ENCODE measurements around the gene CCDC183. TPM values are rescaled to one million over a fixed set of nuclear protein-coding genes. Genes with fewer than 3 reads are reported as not detected.

Gene CCDC183
- total and polyA plus RNA-seq, 4 donors = 0.20 to 1.8 (median 1.0) TPM

DNA sequence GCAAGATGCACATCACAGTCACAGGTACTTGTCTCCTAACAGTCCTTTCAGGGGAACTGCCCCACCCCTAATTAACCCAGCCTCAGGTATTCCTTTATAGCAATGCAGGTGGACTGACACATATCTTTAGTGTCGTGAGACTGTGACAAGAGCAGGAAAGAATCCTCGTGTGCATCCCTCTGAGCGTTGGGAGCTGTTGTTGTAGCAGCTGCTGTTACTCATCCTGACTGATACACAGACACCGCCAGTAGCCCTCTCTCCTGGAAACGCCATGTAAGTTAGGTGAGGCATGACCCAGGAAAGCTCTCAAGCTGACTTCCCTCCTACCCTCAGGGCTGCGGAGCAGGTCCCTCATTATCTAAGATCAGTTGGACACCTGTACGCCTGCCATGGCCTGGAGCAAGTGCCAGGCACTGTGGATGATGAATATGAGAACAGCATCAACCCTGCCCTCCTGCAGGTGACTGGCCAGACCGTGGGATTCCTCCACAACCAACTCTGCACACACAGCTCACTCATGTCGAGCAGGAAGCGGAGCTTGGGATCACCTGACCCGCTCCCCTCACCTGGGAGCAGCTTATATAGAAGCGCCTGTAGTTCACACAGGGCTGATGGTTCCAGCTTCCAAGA lies 21.6 kb upstream of the CCDC183 start:
- peaks cover 4 to 8% (median 5%) of the 10 kb centered on the region in 4 donors for H3K9me3 ChIP-seq (ENCODE audit: control insufficient read depth in 4 of 4, low read length in 3 of 4)
- no peaks in the 10 kb centered on the region for H3K36me3 ChIP-seq (ENCODE audit: control insufficient read depth in 4 of 4, insufficient read depth in 3 of 4, low read depth in 1 of 4, low read length in 3 of 4)
- no peak for DNase-seq (ENCODE audit: low spot score)
- H3K27ac ChIP-seq (ENCODE audit: low read depth in 1 of 2, low read length in 2 of 2) = no peak overlapping the region
- no peak overlapping the region for H3K4me3 ChIP-seq (ENCODE audit: low read depth in 1 of 3, low read length in 3 of 3)
- no peak for TF ChIP-seq ATF3 (IDR thresholded peaks at IDR 0.05)
- TF ChIP-seq, protein P1, sequence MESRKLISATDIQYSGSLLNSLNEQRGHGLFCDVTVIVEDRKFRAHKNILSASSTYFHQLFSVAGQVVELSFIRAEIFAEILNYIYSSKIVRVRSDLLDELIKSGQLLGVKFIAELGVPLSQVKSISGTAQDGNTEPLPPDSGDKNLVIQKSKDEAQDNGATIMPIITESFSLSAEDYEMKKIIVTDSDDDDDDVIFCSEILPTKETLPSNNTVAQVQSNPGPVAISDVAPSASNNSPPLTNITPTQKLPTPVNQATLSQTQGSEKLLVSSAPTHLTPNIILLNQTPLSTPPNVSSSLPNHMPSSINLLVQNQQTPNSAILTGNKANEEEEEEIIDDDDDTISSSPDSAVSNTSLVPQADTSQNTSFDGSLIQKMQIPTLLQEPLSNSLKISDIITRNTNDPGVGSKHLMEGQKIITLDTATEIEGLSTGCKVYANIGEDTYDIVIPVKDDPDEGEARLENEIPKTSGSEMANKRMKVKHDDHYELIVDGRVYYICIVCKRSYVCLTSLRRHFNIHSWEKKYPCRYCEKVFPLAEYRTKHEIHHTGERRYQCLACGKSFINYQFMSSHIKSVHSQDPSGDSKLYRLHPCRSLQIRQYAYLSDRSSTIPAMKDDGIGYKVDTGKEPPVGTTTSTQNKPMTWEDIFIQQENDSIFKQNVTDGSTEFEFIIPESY (IDR thresholded peaks at IDR 0.05) = no peak
- no peaks in the 10 kb centered on the region for H3K27me3 ChIP-seq (ENCODE audit: control insufficient read depth in 4 of 4, insufficient read depth in 4 of 4, low read length in 3 of 4)
- H3K4me1 ChIP-seq (ENCODE audit: control insufficient read depth in 4 of 4, insufficient read depth in 4 of 4, low read length in 3 of 4) = peaks cover 0 to 2% (median 0%) of the 10 kb centered on the region in 4 donors
- H3K9ac ChIP-seq (ENCODE audit: low read depth in 1 of 2, low read length in 2 of 2) = no peak overlapping the region
- WGBS = 96% methylated on average over 12 of the region's 12 CpGs

- Histone ChIP-seq H3K4me3 (ENCODE audit: low read depth in 1 of 3, low read length in 3 of 3) (no peak overlapping the region), H3K9ac (ENCODE audit: low read depth in 1 of 2, low read length in 2 of 2) (no peak overlapping the region), H3K27ac (ENCODE audit: low read depth in 1 of 2, low read length in 2 of 2) (no peak overlapping the region), H3K27me3 (ENCODE audit: control insufficient read depth in 4 of 4, insufficient read depth in 4 of 4, low read length in 3 of 4) (no peaks in the 10 kb centered on the region), H3K4me1 (ENCODE audit: control insufficient read depth in 4 of 4, insufficient read depth in 4 of 4, low read length in 3 of 4) (peaks cover 0 to 2% (median 0%) of the 10 kb centered on the region in 4 donors), H3K36me3 (ENCODE audit: control insufficient read depth in 4 of 4, insufficient read depth in 3 of 4, low read depth in 1 of 4, low read length in 3 of 4) (no peaks in the 10 kb centered on the region), H3K9me3 (ENCODE audit: control insufficient read depth in 4 of 4, low read length in 3 of 4) (peaks cover 4 to 8% (median 5%) of the 10 kb centered on the region in 4 donors)
- 94% methylated on average over 6 of the region's 6 CpGs for WGBS
- no peak for TF ChIP-seq GABPA (IDR thresholded peaks at IDR 0.05 in 1 of 2, conservative IDR thresholded peaks at IDR 0.05 in 1 of 2)
- no peak for TF ChIP-seq FOXA2 (IDR thresholded peaks at IDR 0.05)
- TF ChIP-seq NR2F2 (IDR thresholded peaks at IDR 0.05) = no peak
- TF ChIP-seq, protein P2, sequence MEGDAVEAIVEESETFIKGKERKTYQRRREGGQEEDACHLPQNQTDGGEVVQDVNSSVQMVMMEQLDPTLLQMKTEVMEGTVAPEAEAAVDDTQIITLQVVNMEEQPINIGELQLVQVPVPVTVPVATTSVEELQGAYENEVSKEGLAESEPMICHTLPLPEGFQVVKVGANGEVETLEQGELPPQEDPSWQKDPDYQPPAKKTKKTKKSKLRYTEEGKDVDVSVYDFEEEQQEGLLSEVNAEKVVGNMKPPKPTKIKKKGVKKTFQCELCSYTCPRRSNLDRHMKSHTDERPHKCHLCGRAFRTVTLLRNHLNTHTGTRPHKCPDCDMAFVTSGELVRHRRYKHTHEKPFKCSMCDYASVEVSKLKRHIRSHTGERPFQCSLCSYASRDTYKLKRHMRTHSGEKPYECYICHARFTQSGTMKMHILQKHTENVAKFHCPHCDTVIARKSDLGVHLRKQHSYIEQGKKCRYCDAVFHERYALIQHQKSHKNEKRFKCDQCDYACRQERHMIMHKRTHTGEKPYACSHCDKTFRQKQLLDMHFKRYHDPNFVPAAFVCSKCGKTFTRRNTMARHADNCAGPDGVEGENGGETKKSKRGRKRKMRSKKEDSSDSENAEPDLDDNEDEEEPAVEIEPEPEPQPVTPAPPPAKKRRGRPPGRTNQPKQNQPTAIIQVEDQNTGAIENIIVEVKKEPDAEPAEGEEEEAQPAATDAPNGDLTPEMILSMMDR (IDR thresholded peaks at IDR 0.05; ENCODE audit: low read depth, low read length, missing input control) = no peak
- TF ChIP-seq MAX (IDR thresholded peaks at IDR 0.05) = no peak
- no peak for TF ChIP-seq RAD21 (IDR thresholded peaks at IDR 0.05)
- TF ChIP-seq, protein P3, sequence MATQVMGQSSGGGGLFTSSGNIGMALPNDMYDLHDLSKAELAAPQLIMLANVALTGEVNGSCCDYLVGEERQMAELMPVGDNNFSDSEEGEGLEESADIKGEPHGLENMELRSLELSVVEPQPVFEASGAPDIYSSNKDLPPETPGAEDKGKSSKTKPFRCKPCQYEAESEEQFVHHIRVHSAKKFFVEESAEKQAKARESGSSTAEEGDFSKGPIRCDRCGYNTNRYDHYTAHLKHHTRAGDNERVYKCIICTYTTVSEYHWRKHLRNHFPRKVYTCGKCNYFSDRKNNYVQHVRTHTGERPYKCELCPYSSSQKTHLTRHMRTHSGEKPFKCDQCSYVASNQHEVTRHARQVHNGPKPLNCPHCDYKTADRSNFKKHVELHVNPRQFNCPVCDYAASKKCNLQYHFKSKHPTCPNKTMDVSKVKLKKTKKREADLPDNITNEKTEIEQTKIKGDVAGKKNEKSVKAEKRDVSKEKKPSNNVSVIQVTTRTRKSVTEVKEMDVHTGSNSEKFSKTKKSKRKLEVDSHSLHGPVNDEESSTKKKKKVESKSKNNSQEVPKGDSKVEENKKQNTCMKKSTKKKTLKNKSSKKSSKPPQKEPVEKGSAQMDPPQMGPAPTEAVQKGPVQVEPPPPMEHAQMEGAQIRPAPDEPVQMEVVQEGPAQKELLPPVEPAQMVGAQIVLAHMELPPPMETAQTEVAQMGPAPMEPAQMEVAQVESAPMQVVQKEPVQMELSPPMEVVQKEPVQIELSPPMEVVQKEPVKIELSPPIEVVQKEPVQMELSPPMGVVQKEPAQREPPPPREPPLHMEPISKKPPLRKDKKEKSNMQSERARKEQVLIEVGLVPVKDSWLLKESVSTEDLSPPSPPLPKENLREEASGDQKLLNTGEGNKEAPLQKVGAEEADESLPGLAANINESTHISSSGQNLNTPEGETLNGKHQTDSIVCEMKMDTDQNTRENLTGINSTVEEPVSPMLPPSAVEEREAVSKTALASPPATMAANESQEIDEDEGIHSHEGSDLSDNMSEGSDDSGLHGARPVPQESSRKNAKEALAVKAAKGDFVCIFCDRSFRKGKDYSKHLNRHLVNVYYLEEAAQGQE (IDR thresholded peaks at IDR 0.05) = no peak
- TF ChIP-seq HNF4A (conservative IDR thresholded peaks at IDR 0.05) = no peak
- TF ChIP-seq SP1 (IDR thresholded peaks at IDR 0.05) = no peak
- TF ChIP-seq ATF3 (IDR thresholded peaks at IDR 0.05) = no peak
- no peak for TF ChIP-seq TAF1 (conservative IDR thresholded peaks at IDR 0.05)
- TF ChIP-seq FOXA1 (IDR thresholded peaks at IDR 0.05) = no peak
- no peak for TF ChIP-seq HNF4G (IDR thresholded peaks at IDR 0.05)
- no peak for TF ChIP-seq EGR1 (IDR thresholded peaks at IDR 0.05; ENCODE audit: low read depth in 2 of 2)
- no peak for TF ChIP-seq JUND (IDR thresholded peaks at IDR 0.05)
- no peak for TF ChIP-seq YY1 (IDR thresholded peaks at IDR 0.05)
- DNase-seq (ENCODE audit: low spot score) = no peak
Measured at GRCh38 chr9:136775191-136775590, 20.9 kb upstream of the CCDC183 start.
